Ovary (tissue), 9 donors: Measurements from ENCODE around the gene CASP10. TPM values are rescaled to one million over a fixed set of nuclear protein-coding genes. Genes with fewer than 3 reads are reported as not detected.
A peak's percentile ranks its signal among the peaks of the same experiment; 100 is the strongest.

Source experiments
- DNase-seq, 5 donors: peaks; one replicate each; pipeline ENCODE4 v3.0.0-alpha.2; 2019 to 2020
- H3K27ac ChIP-seq, 2 donors: fragments of 200-600 bp; one replicate each; pipeline versions ENCODE4 v1.5.1 to v1.8.0; 2019 to 2022
- H3K27me3 ChIP-seq: fragments of 200-600 bp; one replicate; pipeline ENCODE4 v1.8.0; 2022
- H3K36me3 ChIP-seq: fragments of 200-600 bp; sonication (generic); one replicate; pipeline ENCODE4 v1.5.1; 2019
- H3K4me1 ChIP-seq: one replicate; pipeline ENCODE4 v1.8.1; 2013; ENCODE audit warnings: mild to moderate bottlenecking, moderate library complexity; ENCODE audit not compliant: insufficient read depth
- H3K4me3 ChIP-seq: fragments of 200-600 bp; sonication (generic); one replicate; pipeline ENCODE4 v1.5.1; 2017
- H3K9me3 ChIP-seq, 2 donors: fragments of 200-600 bp in 1 of 2; sonication (generic) in 1 of 2; one replicate each; pipeline versions ENCODE4 v1.5.1 to v1.8.1; 2013 to 2019; ENCODE audit warnings: mild to moderate bottlenecking in 1 of 2, moderate library complexity in 1 of 2
- EP300 ChIP-seq: sonication (generic); formaldehyde crosslinking; IDR thresholded peaks from one replicate; pipeline ENCODE4 v1.6.1; 2017; ENCODE audit warnings: antibody characterized with exemption
- POLR2A ChIP-seq: fragments of 450-650 bp; IDR thresholded peaks from one replicate; pipeline ENCODE4 v1.6.1; 2017; ENCODE audit warnings: antibody characterized with exemption, mild to moderate bottlenecking, moderate library complexity
- WGBS, 3 donors: extraction: QIAGEN DNeasy Blood & Tissue Kit in 1 of 3; methylation state at CpG; one replicate each; pipeline versions ENCODE4 v1.1.5 to v1.1.7; 2013 to 2017; 5-methylcytosine and 5-hydroxymethylcytosine counted together
- intact Hi-C, 4 donors: fragments of 100-400 bp; cut with DNase I; formaldehyde crosslinking; loops; one replicate each; pipeline versions ENCODE4 v1.11.0 to v1.15.1; 2022 to 2023
- polyA plus RNA-seq, 2 donors: library from polyadenylated mRNA; stranded (reverse); fragments of 200-250 nt in 1 of 2; fragments of 350-450 nt in 1 of 2; fragmentation: Illumina TruSeq in 1 of 2; extraction: RNeasy Lipid Tissue Mini Kit (QIAGEN cat#74804) in 1 of 2; gene quantifications; one replicate each; pipeline ENCODE4 v1.2.3, GENCODE V29; 2013 to 2014
- total RNA-seq, 7 donors: library from RNA; depleted of rRNA in 2 of 7; stranded (reverse); fragments of >200 nt in 2 of 7; fragmentation: NEBNext Ultra II Directional in 3 of 7; extraction: Animal tissue kit (Norgen Biotek cat#: 25700) in 3 of 7; gene quantifications; one replicate each; pipeline versions ENCODE4 v1.1.0 to v1.2.4, GENCODE V29; 2016 to 2023
- TF ChIP-seq, protein P1 (sequence below), 3 donors: fragments of 450-650 bp in 2 of 3; fragments of 200-600 bp in 1 of 3; IDR thresholded peaks; one replicate each; pipeline versions ENCODE4 v1.5.1 to v1.8.0; 2016 to 2022; ENCODE audit warnings: antibody characterized with exemption in 3 of 3, mild to moderate bottlenecking in 1 of 3
- donor health status: DM: no; HTN: no; CAD: no; lungs with moderate emphysema.
- donor health status: DM: no; HTN: no; CAD: no.
- donor health status: Bipolar disorder and iron deficiency.
- donor health status: DM: yes; HTN: yes; CAD: no.
- donor health status: DM: no; HTN: no; CAD: no.
- donor health status: DM: yes; HTN: yes; CAD: no.

CASP10 gene
- total and polyA plus RNA-seq, 9 donors: 2.1 to 19.0 (median 3.8) TPM

DNA sequence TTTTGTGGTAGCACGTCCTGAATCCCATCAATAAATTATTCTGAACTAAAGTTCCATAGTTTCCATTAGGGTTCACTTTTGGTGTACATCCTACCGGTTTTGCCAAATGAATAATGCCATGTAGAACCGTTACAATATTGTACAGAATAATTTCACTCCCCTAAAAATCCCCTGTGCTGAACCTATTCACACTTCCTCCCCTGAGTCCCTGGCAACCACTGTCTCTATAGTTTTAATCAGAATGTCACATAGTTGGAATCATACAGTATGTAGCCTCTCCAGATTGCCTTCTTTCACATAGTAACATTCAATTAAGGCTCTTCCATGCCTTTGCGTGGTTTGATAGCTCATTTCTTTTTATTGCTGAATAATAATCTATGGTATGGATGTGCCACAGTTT is 67.8 kb downstream of the CASP10 start:
- H3K4me3 ChIP-seq: no peak overlapping the region
- TF ChIP-seq, protein P1, sequence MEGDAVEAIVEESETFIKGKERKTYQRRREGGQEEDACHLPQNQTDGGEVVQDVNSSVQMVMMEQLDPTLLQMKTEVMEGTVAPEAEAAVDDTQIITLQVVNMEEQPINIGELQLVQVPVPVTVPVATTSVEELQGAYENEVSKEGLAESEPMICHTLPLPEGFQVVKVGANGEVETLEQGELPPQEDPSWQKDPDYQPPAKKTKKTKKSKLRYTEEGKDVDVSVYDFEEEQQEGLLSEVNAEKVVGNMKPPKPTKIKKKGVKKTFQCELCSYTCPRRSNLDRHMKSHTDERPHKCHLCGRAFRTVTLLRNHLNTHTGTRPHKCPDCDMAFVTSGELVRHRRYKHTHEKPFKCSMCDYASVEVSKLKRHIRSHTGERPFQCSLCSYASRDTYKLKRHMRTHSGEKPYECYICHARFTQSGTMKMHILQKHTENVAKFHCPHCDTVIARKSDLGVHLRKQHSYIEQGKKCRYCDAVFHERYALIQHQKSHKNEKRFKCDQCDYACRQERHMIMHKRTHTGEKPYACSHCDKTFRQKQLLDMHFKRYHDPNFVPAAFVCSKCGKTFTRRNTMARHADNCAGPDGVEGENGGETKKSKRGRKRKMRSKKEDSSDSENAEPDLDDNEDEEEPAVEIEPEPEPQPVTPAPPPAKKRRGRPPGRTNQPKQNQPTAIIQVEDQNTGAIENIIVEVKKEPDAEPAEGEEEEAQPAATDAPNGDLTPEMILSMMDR (IDR thresholded peaks at IDR 0.05): no peak
- TF ChIP-seq EP300: no peak
- TF ChIP-seq POLR2A: no peak
- WGBS, 3 donors: 88 to 94% (median 90%) methylated on average over 4 of the region's 4 CpGs
- no peak for DNase-seq
- H3K36me3 ChIP-seq: no peaks in the 10 kb centered on the region
- peaks cover 2% of the 10 kb centered on the region for H3K4me1 ChIP-seq
- intact Hi-C loops: no loop called here
- no peaks in the 10 kb centered on the region for H3K9me3 ChIP-seq
- H3K27ac ChIP-seq: no peak overlapping the region
- H3K27me3 ChIP-seq: no peaks in the 10 kb centered on the region

DNA sequence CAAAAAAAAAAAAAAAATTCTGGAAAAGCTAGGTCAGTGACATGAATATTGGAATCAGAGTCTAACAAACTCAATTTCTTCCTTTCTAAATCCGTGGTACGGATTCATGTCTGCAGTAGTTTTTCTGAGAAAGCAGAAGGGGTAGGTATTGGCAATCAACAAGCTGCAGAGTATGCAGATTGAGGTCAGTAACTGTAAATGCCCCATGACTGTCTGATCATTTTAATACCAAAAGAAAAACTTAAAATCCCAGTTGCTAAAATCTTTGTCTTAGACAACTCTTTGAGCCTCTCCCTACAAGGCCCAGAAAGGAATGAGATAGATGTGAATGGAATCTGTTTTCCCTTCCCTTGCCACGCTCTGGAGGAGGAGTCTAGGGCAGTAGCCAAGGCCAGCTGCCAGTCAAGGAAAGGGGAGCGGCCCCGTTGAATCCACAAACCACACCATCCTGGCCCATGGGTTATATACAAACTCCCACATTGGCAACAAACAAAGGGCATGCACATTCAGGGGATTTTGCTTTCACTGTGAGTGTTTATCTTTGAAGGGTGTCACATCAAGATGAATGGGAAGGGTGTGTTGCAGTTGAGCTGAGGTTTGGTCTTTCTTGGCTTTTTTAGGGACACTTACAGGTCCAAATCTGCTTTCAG is 71.3 kb downstream of the CASP10 start:
- no peaks in the 10 kb centered on the region for H3K9me3 ChIP-seq
- intact Hi-C loops: no loop called here
- H3K4me3 ChIP-seq: no peak overlapping the region
- TF ChIP-seq POLR2A: no peak
- TF ChIP-seq, protein P1 (IDR thresholded peaks at IDR 0.05): no peak
- no peak for TF ChIP-seq EP300
- H3K27me3 ChIP-seq: no peaks in the 10 kb centered on the region
- 34 to 49% (median 40%) methylated on average over 5 of the region's 5 CpGs for WGBS, 3 donors
- no peak overlapping the region for H3K27ac ChIP-seq
- H3K36me3 ChIP-seq: no peaks in the 10 kb centered on the region
- H3K4me1 ChIP-seq: peaks cover 4% of the 10 kb centered on the region
- DNase-seq: no peak

DNA sequence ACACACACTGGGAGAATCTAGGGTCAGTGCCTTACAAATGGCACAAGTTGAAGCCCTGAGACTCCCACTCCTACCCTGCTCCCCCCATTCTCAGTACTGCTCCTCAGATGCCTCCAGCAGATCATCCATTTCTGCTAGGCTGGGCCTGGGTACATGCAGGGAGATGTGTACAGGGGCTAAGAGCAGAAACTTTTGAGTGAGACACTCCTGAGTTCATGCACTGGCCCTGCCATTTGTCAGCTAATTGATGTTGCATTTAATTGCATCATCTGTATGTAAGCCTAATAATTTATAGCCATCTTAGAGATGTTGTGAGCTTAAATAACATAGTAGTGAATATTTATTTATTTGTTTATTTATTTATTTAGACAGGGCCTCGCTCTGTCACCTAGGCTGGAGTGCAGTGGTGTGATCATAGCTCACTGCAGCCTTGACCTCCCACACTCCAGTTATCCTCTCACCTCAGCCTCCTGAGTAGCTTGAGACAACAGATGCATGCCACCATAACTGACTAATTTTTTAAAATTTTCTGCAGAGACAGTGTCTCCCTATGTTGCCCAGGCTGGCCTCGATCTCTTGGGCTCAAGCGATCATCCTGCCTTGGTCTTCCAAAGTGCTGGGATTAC is 72.6 kb downstream of the CASP10 start:
- no peaks in the 10 kb centered on the region for H3K27me3 ChIP-seq
- DNase-seq: no peak
- no peak for TF ChIP-seq POLR2A
- TF ChIP-seq EP300: no peak
- H3K36me3 ChIP-seq: no peaks in the 10 kb centered on the region
- H3K4me3 ChIP-seq: no peak overlapping the region
- no peaks in the 10 kb centered on the region for H3K9me3 ChIP-seq
- H3K27ac ChIP-seq: no peak overlapping the region
- H3K4me1 ChIP-seq: peaks cover 5% of the 10 kb centered on the region
- intact Hi-C loops: no loop called here
- 93 to 97% (median 94%) methylated on average over 3 of the region's 3 CpGs for WGBS, 3 donors

DNA sequence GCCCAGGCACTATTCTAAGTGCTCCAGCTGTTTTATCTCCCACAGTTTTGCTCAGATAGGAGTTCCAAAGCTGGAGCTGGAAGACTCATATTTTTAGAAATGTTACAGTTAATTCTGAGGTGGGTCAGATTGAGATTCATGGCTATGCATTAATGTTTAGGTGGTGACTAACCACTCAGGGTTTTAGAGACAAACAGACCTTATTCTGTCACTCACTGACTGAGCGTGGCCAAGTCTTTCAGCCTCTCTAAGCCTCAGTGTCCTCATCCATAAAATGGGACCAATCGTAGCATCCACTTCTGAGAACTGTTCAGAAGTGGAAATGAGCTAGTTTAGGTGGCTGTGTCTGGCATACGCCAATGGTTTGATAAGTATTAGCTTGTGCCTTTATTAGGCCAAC is 73.1 kb downstream of the CASP10 start:
- TF ChIP-seq POLR2A (no peak), EP300 (no peak)
- TF ChIP-seq, protein P1 (IDR thresholded peaks at IDR 0.05): no peak
- no peak overlapping the region for H3K27ac ChIP-seq
- H3K9me3 ChIP-seq: no peaks in the 10 kb centered on the region
- H3K4me3 ChIP-seq: no peak overlapping the region
- DNase-seq: no peak
- no peaks in the 10 kb centered on the region for H3K27me3 ChIP-seq
- WGBS, 3 donors: 83 to 93% (median 90%) methylated on average over 3 of the region's 3 CpGs
- intact Hi-C loops: no loop called here
- H3K4me1 ChIP-seq: peaks cover 5% of the 10 kb centered on the region
- H3K36me3 ChIP-seq: no peaks in the 10 kb centered on the region

DNA sequence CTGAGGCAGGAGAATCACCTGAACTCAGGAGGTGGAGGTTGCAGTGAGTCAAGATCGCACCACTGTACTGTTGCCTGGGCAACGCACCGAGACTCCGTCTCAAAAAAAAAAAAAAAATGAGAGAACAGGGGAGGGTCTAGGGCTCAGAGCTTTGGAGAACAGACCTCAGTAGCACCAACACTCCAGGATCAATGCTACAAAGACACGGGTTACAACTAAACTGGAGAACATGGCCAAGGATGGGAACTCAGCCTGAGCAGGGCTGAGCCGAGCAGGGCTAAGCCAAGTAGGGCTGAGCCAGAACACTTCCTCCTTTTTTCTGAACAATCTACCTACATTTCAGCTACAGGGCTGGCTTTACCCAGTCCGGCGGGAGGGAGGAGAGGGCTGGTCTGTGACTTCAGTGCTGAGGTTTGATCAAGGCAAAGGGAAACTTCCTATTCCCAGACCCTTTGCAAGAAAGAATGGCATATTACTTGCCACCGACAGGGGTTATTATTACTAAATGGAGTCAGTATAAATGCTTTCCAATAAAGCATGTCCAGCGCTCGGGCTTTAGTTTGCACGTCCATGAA is 74.5 kb downstream of the CASP10 start:
- no peak for TF ChIP-seq EP300
- TF ChIP-seq POLR2A: no peak
- TF ChIP-seq, protein P1 (IDR thresholded peaks at IDR 0.05): no peak
- no peaks in the 10 kb centered on the region for H3K36me3 ChIP-seq
- no peak for DNase-seq
- H3K9me3 ChIP-seq: no peaks in the 10 kb centered on the region
- no peaks in the 10 kb centered on the region for H3K27me3 ChIP-seq
- intact Hi-C loops: no loop called here
- 10 to 18% (median 17%) methylated on average over 12 of the region's 12 CpGs for whole genome bisulfite sequencing, 3 donors
- peak overlapping the region; percentile 72 for H3K4me3 ChIP-seq
- H3K4me1 ChIP-seq: peaks cover 9% of the 10 kb centered on the region
- H3K27ac ChIP-seq: peak overlapping the region in 1 of 2 donors; percentile 78
